ENCODE data around the gene CALHM2.

The CALHM2 gene

DNA sequence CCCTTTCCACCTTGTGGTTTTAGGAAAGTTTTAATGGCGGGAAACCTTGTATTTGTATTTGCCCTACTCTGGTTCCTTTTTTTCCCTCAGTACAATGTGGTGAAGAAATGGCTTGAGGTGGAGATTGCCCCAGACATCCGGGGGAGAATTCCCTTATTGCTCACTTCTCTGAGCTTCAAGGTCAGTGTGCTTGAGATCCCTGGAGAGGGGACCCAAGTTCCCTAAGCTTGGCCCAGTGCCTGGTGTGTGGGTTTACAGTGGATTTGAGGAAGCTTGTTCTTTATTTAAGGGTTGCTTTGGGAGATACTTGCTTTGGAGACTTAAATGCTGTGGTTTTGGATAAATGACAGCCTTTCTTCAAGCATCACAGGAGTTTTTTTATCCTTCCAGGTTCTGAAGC lies 18.3 kb downstream of the CALHM2 start:
- H3K4me3 ChIP-seq (ENCODE audit: low read length): no peak overlapping the region
- DNase-seq (ENCODE audit: low read depth): no peak
- TF ChIP-seq, protein P1, sequence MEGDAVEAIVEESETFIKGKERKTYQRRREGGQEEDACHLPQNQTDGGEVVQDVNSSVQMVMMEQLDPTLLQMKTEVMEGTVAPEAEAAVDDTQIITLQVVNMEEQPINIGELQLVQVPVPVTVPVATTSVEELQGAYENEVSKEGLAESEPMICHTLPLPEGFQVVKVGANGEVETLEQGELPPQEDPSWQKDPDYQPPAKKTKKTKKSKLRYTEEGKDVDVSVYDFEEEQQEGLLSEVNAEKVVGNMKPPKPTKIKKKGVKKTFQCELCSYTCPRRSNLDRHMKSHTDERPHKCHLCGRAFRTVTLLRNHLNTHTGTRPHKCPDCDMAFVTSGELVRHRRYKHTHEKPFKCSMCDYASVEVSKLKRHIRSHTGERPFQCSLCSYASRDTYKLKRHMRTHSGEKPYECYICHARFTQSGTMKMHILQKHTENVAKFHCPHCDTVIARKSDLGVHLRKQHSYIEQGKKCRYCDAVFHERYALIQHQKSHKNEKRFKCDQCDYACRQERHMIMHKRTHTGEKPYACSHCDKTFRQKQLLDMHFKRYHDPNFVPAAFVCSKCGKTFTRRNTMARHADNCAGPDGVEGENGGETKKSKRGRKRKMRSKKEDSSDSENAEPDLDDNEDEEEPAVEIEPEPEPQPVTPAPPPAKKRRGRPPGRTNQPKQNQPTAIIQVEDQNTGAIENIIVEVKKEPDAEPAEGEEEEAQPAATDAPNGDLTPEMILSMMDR (IDR thresholded peaks at IDR 0.05; ENCODE audit: insufficient read depth, low read depth, low read length, missing control alignments): no peak

DNA sequence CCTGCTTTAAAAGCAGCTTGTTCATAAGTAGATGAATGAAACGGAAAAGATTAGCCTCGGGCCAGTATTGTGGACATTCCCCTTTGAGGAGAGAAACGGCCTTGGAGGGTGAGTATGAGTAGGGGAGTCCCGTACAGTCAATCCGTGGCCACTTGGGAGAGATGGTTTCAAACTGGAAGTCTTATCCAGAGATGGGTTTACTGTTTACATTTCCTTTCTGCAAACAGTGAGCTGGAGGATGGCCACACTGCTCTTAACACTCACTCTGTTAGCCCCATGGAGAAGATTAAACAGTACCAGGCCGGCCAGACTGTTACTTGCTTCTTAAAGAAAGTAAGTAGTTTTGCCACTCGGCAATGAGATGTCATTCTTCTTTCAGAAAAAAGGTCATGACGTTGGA lies 20.3 kb downstream of the CALHM2 start:
- TF ChIP-seq, protein P1 (IDR thresholded peaks at IDR 0.05; ENCODE audit: insufficient read depth, low read depth, low read length, missing control alignments): no peak
- H3K4me3 ChIP-seq (ENCODE audit: low read length): no peak overlapping the region
- DNase-seq (ENCODE audit: low read depth): no peak

DNA sequence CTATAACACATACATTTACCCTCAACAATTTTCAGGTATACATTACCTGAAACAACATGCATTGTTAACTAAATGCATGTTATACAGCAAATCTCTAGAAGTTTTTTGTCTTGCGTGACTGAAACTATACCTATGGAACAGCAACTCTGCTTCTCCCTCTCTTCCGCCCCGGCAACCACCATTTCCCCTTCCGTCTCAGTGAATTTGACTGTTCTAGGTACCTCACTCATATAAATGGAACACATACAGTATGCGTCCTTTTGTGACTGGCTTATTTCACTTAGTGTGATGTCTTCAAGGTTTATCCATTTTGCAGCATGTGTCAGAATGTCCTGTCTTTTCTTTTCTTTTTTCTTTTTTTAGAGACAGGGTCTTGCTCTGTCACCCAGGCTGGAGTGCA lies 22.5 kb downstream of the CALHM2 start:
- DNase-seq (ENCODE audit: low read depth): no peak
- H3K4me3 ChIP-seq (ENCODE audit: low read length): no peak overlapping the region
- TF ChIP-seq, protein P1 (IDR thresholded peaks at IDR 0.05; ENCODE audit: insufficient read depth, low read depth, low read length, missing control alignments): no peak

DNA sequence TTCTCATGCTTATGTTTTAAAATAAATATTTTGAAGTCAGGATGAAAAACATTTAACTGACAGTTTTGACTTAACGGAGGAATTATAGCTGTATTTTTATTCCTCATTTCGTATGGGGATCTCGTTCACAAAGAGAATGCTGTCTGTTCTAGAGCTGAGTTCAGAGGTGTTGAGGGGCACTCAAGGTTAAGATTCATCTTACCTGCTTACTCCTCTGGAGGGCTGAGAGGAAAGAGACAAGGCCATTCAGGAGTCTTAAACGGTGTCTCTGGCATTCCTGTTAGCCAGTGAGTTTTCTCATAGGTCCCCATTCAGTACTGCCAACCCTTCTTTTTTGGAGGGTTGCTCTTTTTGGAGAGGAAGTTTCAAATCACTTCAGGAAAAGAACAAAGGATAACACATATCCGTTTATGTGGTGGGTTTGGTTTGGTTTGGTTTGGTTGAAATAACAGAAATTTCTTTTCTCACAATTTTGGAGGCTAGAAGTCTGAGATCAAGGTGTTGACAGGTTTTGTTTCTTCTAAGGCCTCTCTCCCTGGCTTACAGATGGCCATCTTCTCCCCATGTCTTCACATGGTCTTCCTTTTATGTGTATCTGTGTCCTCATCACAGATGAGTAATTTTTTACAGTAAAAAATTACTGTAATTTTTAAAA lies 23.1 kb downstream of the CALHM2 start:
- TF ChIP-seq, protein P1 (IDR thresholded peaks at IDR 0.05; ENCODE audit: insufficient read depth, low read depth, low read length, missing control alignments): no peak
- no peak overlapping the region for H3K4me3 ChIP-seq (ENCODE audit: low read length)
- no peak for DNase-seq (ENCODE audit: low read depth)

DNA sequence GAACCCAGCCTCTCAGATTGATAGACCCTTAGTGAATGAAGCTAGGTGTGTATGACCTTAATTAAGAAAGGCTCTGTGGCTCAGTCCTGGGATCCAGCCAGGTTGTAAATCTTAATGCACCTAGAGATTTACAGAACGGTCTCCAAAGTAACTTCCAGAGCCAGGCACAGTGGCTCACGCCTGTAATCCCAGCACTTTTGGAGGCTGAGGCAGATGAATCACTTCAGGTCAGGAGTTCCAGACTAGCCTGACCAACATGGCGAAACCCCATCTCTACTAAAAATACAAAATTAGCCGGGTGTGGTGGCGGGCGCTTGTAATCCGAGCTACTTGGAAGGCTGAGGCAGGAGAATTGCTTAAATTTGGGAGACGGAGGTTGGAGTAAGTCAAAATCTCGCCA lies 24.3 kb downstream of the CALHM2 start:
- TF ChIP-seq, protein P1 (IDR thresholded peaks at IDR 0.05; ENCODE audit: insufficient read depth, low read depth, low read length, missing control alignments): no peak
- DNase-seq (ENCODE audit: low read depth): no peak
- H3K4me3 ChIP-seq (ENCODE audit: low read length): no peak overlapping the region

DNA sequence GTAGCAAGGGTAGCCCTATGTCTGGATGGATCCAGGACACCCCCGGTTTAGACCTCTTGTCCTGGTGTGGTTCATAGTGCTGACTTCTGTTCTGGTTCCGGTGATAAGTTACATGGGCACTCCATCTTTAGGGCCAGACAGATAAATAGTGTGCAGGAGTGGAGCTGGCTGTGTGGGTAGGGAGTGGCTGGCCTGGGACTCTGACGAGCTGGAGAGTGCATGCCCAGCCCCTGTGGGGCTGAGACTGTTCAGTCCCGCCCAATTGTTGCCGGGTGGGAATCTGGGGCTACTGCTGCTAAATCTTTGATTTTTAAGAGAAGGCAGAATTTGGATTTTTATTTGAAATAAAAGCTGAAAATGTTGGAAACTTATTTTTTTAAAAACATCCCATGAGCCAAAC lies 28.4 kb downstream of the CALHM2 start:
- H3K4me3 ChIP-seq (ENCODE audit: low read length): no peak overlapping the region
- no peak for DNase-seq (ENCODE audit: low read depth)
- TF ChIP-seq, protein P1 (IDR thresholded peaks at IDR 0.05; ENCODE audit: insufficient read depth, low read depth, low read length, missing control alignments): no peak

DNA sequence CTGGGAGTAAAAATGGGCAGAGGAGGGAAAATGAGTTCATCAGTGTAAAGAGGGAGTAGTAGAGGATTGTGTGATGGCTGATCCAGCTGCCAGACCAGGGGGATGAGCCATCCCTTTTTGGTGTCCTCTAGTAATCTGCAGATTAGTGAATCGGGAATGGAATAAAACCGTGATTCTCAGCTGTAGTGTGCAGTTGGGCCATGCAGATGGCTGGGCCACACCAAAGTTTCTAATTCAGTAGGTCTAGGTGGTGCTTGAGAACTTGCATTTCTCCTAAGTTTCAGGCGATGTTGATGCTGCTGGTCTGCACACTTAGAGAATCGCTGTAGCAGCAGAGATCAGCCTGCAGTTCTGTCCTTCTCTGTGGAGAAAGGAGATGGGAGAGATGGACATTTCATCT lies 33.1 kb downstream of the CALHM2 start:
- no peak overlapping the region for H3K4me3 ChIP-seq (ENCODE audit: low read length)
- TF ChIP-seq, protein P1 (IDR thresholded peaks at IDR 0.05; ENCODE audit: insufficient read depth, low read depth, low read length, missing control alignments): no peak
- no peak for DNase-seq (ENCODE audit: low read depth)

Data from epithelial cell of esophagus (primary cell).